IMR-90 (cell line): ENCODE measurements around the gene PIP5K1C. TPM values are rescaled to one million over a fixed set of nuclear protein-coding genes. Genes with fewer than 3 reads are reported as not detected.

Experiments used
- ATAC-seq: fragments of 200-7000 bp; cut with Tn5 transposase; 2 replicates; pipeline ENCODE4 v1.9.1; 2020; ENCODE audit warnings: low read depth, mild to moderate bottlenecking, moderate library complexity
- BruUV-seq: library from RNA; stranded (reverse); fragments of 400-500 nt; replicated peaks from 2 replicates; lab custom pipeline; 2021; lab: Mats Ljungman, UMichigan
- CTCF ChIA-PET: fragments of 300-600 bp; formaldehyde crosslinking; extraction: SDS; loops from one replicate; lab custom pipeline; 2021; ENCODE audit warnings: antibody characterized with exemption; lab: Yijun Ruan, JAX
- POLR2A ChIA-PET: fragments of 300-600 bp; sonication (Branson Sonifier 250); formaldehyde crosslinking; loops from one replicate; lab custom pipeline; 2022; ENCODE audit warnings: antibody characterized with exemption; ENCODE audit not compliant: unreplicated experiment; lab: Charles Lee
- DNase-seq: peaks from one replicate; pipeline ENCODE4 v3.0.0; 2013
- H2AFZ ChIP-seq: replicated peaks from 2 replicates; pipeline ENCODE3; 2013; ENCODE audit warnings: low read length, mild to moderate bottlenecking; ENCODE audit not compliant: poor library complexity
- H2AK5ac ChIP-seq: 2 replicates; pipeline ENCODE4 v1.6.1; 2013; ENCODE audit warnings: low read depth, low read length, inconsistent platforms
- H2AK9ac ChIP-seq: replicated peaks from 2 replicates; pipeline ENCODE3; 2013; ENCODE audit warnings: mild to moderate bottlenecking, low read depth, low read length, moderate library complexity; ENCODE audit not compliant: poor library complexity
- H2BK120ac ChIP-seq: 2 replicates; pipeline ENCODE4 v1.6.1; 2013; ENCODE audit warnings: low read depth, low read length, inconsistent platforms
- H2BK15ac ChIP-seq: 3 replicates; pipeline ENCODE4 v1.6.1; 2013; ENCODE audit warnings: low read depth, low read length, inconsistent platforms
- H2BK20ac ChIP-seq: 2 replicates; pipeline ENCODE4 v1.6.1; 2013; ENCODE audit warnings: low read depth, mild to moderate bottlenecking, inconsistent platforms, low read length, moderate library complexity
- H2BK5ac ChIP-seq: 2 replicates; pipeline ENCODE4 v1.6.1; 2013; ENCODE audit warnings: mild to moderate bottlenecking, low read depth, low read length, inconsistent platforms; ENCODE audit not compliant: poor library complexity, severe bottlenecking
- H3K14ac ChIP-seq: replicated peaks from 2 replicates; pipeline ENCODE4 v1.6.1; 2013; ENCODE audit warnings: low read depth, low read length, inconsistent platforms
- H3K18ac ChIP-seq: 2 replicates; pipeline ENCODE4 v1.6.1; 2013; ENCODE audit warnings: low read depth, low read length, control low read depth
- H3K23ac ChIP-seq: 2 replicates; pipeline ENCODE4 v1.6.1; 2013; ENCODE audit warnings: low read depth, low read length, inconsistent platforms
- H3K27ac ChIP-seq: 2 replicates; pipeline ENCODE4 v1.5.1; 2013; ENCODE audit warnings: mild to moderate bottlenecking, control low read depth, low read length; ENCODE audit not compliant: insufficient read depth
- H3K27me3 ChIP-seq: 2 replicates; pipeline ENCODE4 v1.6.1; 2013; ENCODE audit warnings: low read length; ENCODE audit not compliant: control insufficient read depth, insufficient read depth
- H3K36me3 ChIP-seq: 2 replicates; pipeline ENCODE4 v1.6.1; 2013; ENCODE audit warnings: low read length, mixed read lengths; ENCODE audit not compliant: control insufficient read depth, insufficient read depth
- H3K4ac ChIP-seq: 2 replicates; pipeline ENCODE4 v1.6.1; 2013; ENCODE audit warnings: low read depth, low read length, inconsistent platforms
- H3K4me1 ChIP-seq: 2 replicates; pipeline ENCODE4 v1.6.1; 2013; ENCODE audit warnings: low read length, mixed read lengths; ENCODE audit not compliant: control insufficient read depth, insufficient read depth
- H3K4me2 ChIP-seq: 2 replicates; pipeline ENCODE4 v1.6.1; 2013; ENCODE audit warnings: low read depth, mild to moderate bottlenecking, control low read depth, low read length, moderate library complexity
- H3K4me3 ChIP-seq: 2 replicates; pipeline ENCODE4 v1.5.1; 2013; ENCODE audit warnings: low read depth, mild to moderate bottlenecking, control low read depth, low read length, moderate library complexity; ENCODE audit not compliant: insufficient read depth
- H3K56ac ChIP-seq: 2 replicates; pipeline ENCODE4 v1.6.1; 2013; ENCODE audit warnings: low read length, inconsistent platforms; ENCODE audit not compliant: insufficient read depth; ENCODE audit errors: extremely low read depth
- H3K79me1 ChIP-seq, 2 experiments: 2 replicates each; pipeline ENCODE4 v1.6.1; 2013; ENCODE audit warnings: low read length in 2 of 2, inconsistent platforms in 1 of 2, low read depth in 1 of 2
- H3K9ac ChIP-seq: 2 replicates; pipeline ENCODE4 v1.6.1; 2013; ENCODE audit warnings: low read depth, low read length, control low read depth
- H3K9me1 ChIP-seq: 2 replicates; pipeline ENCODE4 v1.6.1; 2013; ENCODE audit warnings: low read length, inconsistent platforms; ENCODE audit not compliant: insufficient read depth
- H3K9me3 ChIP-seq: 2 replicates; pipeline ENCODE4 v1.6.1; 2013; ENCODE audit warnings: low read length; ENCODE audit not compliant: control insufficient read depth, insufficient read depth
- H4K20me1 ChIP-seq: 2 replicates; pipeline ENCODE4 v1.6.1; 2013; ENCODE audit warnings: low read length, inconsistent platforms; ENCODE audit not compliant: insufficient read depth
- H4K5ac ChIP-seq: 2 replicates; pipeline ENCODE4 v1.6.1; 2013; ENCODE audit warnings: mild to moderate bottlenecking, low read depth, low read length, control low read depth
- H4K8ac ChIP-seq, 2 experiments: 2 replicates each; pipeline ENCODE4 v1.6.1; 2013; ENCODE audit warnings: low read depth in 2 of 2, low read length in 2 of 2, control low read depth in 1 of 2, inconsistent platforms in 1 of 2
- H4K91ac ChIP-seq: 2 replicates; pipeline ENCODE4 v1.6.1; 2013; ENCODE audit warnings: low read depth, low read length, inconsistent platforms; ENCODE audit not compliant: insufficient read depth
- BHLHE40 ChIP-seq: fragments of 150-350 bp; IDR thresholded peaks from 2 replicates; pipeline ENCODE4 v1.6.1; 2016; ENCODE audit warnings: mild to moderate bottlenecking, low read depth, low read length
- FOS ChIP-seq: fragments of 150-350 bp; IDR thresholded peaks from 2 replicates; pipeline ENCODE4 v1.6.1; 2016; ENCODE audit warnings: low read depth, low read length
- MAZ ChIP-seq: IDR thresholded peaks from 2 replicates; pipeline ENCODE4 v1.6.1; 2012; ENCODE audit warnings: low read depth, mild to moderate bottlenecking, low read length, improper control_type of control experiment, moderate library complexity, borderline replicate concordance
- POLR2A ChIP-seq: IDR thresholded peaks from 2 replicates; pipeline ENCODE4 v1.6.1; 2012; ENCODE audit warnings: mild to moderate bottlenecking, low read depth, low read length
- RAD21 ChIP-seq: IDR thresholded peaks from 2 replicates; pipeline ENCODE4 v1.6.1; 2012; ENCODE audit warnings: low read length, improper control_type of control experiment
- RFX5 ChIP-seq: IDR thresholded peaks from 2 replicates; pipeline ENCODE4 v1.8.0; 2012; ENCODE audit warnings: low read depth, mild to moderate bottlenecking, low read length, moderate library complexity
- SMC3 ChIP-seq: fragments of 150-350 bp; IDR thresholded peaks from 2 replicates; pipeline ENCODE4 v1.6.1; 2016; ENCODE audit warnings: low read depth, mild to moderate bottlenecking, antibody characterized with exemption, low read length, moderate library complexity
- WGBS, 2 experiments: methylation state at CpG; one replicate each; pipeline versions ENCODE4 v1.1.5 to v1.1.7; 2013; ENCODE audit warnings: missing lambda C conversion rate in 2 of 2; ENCODE audit not compliant: insufficient read length in 1 of 2; ENCODE audit errors: extremely low coverage in 2 of 2; 5-methylcytosine and 5-hydroxymethylcytosine counted together
- dilution Hi-C: fragments of 300-500 bp; cut with HindIII; formaldehyde crosslinking; loops from one replicate; pipeline ENCODE4 v1.14.3; 2018; ENCODE audit warnings: low sequenced_read_pairs; ENCODE audit not compliant: unreplicated experiment
- in situ Hi-C: fragments of 300-500 bp; cut with MboI; formaldehyde crosslinking; loops from 3 replicates; pipeline ENCODE4 v1.14.3; 2019; ENCODE audit warnings: low sequenced_read_pairs, inconsistent platforms, mixed read lengths
- intact Hi-C: fragments of 100-400 bp; cut with micrococcal nuclease; formaldehyde crosslinking; loops from 2 replicates; pipeline ENCODE4 v1.10.0; 2022
- polyA plus RNA-seq, 3 experiments: library from polyadenylated mRNA; depleted of rRNA; stranded (reverse); fragments of >200 nt; gene quantifications; 2 replicates each; pipeline ENCODE4 v1.2.3, GENCODE V29; 2012; ENCODE audit warnings: low replicate concordance in 1 of 3
- total RNA-seq: library from RNA; depleted of rRNA; stranded (reverse); fragments of >200 nt; gene quantifications from 2 replicates; pipeline ENCODE4 v1.2.3, GENCODE V29; 2012
- TF ChIP-seq, protein P1 (sequence below): fragments of 150-350 bp; IDR thresholded peaks from 2 replicates; pipeline ENCODE4 v1.6.1; 2016; ENCODE audit warnings: low read depth, mild to moderate bottlenecking, low read length, moderate library complexity, borderline replicate concordance

The PIP5K1C gene
- total and polyA plus RNA-seq, 2 of the 4 experiments (the other 2 are of a cell fraction): 13.6 to 23.3 TPM

DNA sequence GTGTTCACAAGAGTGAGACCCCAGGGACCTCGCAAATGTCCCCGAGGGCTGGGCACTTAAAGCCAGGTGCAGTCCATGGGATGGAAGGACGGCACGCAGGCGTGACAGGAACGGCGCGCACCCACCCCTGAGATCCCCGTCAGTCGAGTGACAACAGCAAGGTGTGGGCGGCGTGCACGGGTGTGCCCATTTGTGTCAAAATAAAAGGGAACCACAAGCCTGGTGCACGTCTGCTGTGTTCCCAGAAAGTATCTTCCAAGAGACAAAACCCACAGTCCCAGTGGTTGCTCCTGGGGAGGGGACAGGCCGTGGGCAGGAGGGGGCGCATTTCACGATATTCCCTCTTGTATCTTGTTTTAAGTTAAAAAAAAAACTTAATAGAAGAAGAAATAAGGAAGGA lies 58.0 kb downstream of the PIP5K1C start:
- Histone ChIP-seq H4K20me1 (peaks cover 6% of the 10 kb centered on the region; the same call in 1 of the 2 replicates), H3K36me3 (peaks cover 50% of the 10 kb centered on the region), H4K5ac (no peak overlapping the region), H3K4me1 (no peaks in the 10 kb centered on the region), H3K14ac (no peak overlapping the region), H2BK20ac (no peak overlapping the region), H3K23ac (no peak overlapping the region), H3K9ac (no peak overlapping the region), H3K79me1 (no peaks in the 10 kb centered on the region; a peak in 1 of 4 replicates), H2BK5ac (no peak overlapping the region), H3K4ac (no peak overlapping the region), H3K27ac (no peak overlapping the region), H3K4me2 (no peak overlapping the region), H3K18ac (no peak overlapping the region), H4K8ac (no peak overlapping the region), H3K9me3 (no peaks in the 10 kb centered on the region), H3K56ac (no peak overlapping the region), H2AK9ac (no peak overlapping the region), H4K91ac (no peak overlapping the region), H2BK120ac (no peak overlapping the region), H2BK15ac (no peak overlapping the region), H3K4me3 (no peak overlapping the region), H3K27me3 (no peaks in the 10 kb centered on the region), H2AFZ (no peak overlapping the region), H3K9me1 (no peaks in the 10 kb centered on the region), H2AK5ac (no peak overlapping the region)
- intact Hi-C loops (no loop called here), in situ Hi-C loops (no loop called here), dilution Hi-C loops (no loop called here)
- no peak for TF ChIP-seq BHLHE40
- TF ChIP-seq RFX5: no peak
- no peak for TF ChIP-seq FOS
- TF ChIP-seq POLR2A: no peak
- TF ChIP-seq RAD21: no peak
- TF ChIP-seq MAZ: no peak
- TF ChIP-seq SMC3: no peak
- TF ChIP-seq, protein P1, sequence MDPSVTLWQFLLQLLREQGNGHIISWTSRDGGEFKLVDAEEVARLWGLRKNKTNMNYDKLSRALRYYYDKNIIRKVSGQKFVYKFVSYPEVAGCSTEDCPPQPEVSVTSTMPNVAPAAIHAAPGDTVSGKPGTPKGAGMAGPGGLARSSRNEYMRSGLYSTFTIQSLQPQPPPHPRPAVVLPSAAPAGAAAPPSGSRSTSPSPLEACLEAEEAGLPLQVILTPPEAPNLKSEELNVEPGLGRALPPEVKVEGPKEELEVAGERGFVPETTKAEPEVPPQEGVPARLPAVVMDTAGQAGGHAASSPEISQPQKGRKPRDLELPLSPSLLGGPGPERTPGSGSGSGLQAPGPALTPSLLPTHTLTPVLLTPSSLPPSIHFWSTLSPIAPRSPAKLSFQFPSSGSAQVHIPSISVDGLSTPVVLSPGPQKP: no peak
- DNase-seq (no peak), ATAC-seq (no peak)
- BruUV-seq: no TSS peak
- ChIA-PET POLR2A (no interaction called here), CTCF (no interaction called here)
- 98% methylated on average over 10 of the region's 17 CpGs; no CpG with 5 or more reads in 1 of the 2 experiments for WGBS, 2 experiments
